Measurements from ENCODE around the gene EBF4. TPM values are rescaled to one million over a fixed set of nuclear protein-coding genes. Genes with fewer than 3 reads are reported as not detected.
"Not testable (repeated sequence)": the region's sequence is repeated elsewhere in the genome, so short reads cannot be mapped to it uniquely, and the experiment has no call there.

The EBF4 gene
- total RNA-seq, 1 donor, result 2.6 TPM

DNA sequence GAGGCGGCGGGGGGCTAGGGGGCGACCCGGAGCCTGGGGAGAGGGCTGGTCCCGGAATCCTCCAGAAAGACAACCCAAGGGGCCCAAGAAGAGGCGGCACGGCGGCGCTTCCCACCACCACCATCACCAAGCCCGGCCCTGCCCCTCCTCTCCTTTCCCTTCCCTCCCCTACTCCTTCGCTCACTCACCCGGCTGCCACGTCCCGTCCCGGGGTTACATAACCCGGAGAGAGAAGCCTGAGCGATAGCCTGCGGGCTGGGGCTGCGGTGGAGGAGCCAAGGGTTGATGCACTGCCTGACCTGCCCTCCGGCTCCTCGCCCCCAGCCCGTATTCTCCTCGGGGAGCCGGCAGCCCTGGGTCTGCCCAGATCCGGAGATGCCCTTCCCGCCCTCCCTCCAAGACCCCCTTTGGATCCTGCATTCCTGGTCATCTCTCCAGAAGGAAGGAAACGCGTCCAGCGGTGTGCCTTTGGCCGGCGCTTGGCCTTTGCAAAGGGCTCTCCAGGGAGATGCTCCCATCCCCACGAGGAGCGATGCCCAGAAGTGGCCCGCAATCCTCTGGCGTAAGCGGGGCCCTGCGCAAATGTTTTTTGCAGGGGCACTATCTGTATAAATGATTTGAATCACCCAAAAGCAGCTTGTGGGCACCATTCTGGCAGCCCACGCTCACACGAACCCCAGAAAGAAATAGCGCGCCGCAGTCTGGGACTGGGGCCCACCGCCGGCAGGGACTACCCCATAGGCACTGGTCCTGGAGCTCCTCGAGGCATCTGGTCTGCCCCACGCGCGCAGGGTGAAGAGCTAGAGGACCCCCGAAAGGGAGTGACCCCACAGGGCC lies 112.5 kb downstream of the EBF4 start:
- DNase-seq (ENCODE audit: low read depth), result no peak
- no peak for TF ChIP-seq CTCF (IDR thresholded peaks at IDR 0.05; ENCODE audit: insufficient read depth, low read depth, low read length)
- H3K4me3 ChIP-seq (ENCODE audit: low read depth, low read length), result no peak overlapping the region

DNA sequence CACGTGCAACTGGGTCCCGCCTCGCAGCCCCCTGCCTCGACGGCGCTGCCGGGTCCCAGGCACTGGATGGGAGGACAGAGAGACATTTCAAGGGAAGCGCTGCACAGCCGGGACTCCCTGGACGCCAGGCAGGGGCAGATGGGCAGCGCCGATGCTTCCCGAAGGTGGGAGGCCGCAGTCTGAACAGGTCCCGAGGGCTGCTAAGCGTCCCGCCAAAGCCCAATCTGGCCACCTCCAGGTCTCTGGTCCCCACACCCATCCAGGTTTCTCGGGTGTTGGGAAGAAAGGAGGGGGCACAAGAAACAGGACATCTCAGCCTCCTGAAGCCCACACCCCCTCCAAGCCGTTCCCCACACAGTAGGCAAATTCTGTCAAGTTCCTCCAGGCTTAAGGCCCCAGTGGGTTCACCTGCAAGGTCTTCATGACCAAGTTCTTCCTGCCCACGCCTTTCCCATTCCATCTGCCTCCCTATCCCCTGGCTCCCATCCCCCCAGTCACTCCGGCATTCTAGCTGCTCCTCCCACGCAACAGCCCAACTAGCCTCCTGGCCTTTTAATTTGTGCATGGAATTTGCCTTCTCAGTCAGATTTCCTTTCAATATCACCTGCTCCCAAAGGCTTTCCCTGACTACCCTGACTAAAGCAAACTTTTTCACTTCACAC lies 113.2 kb downstream of the EBF4 start:
- no peak for DNase-seq (ENCODE audit: low read depth)
- no peak for TF ChIP-seq CTCF (IDR thresholded peaks at IDR 0.05; ENCODE audit: insufficient read depth, low read depth, low read length)
- H3K4me3 ChIP-seq (ENCODE audit: low read depth, low read length), result no peak overlapping the region

DNA sequence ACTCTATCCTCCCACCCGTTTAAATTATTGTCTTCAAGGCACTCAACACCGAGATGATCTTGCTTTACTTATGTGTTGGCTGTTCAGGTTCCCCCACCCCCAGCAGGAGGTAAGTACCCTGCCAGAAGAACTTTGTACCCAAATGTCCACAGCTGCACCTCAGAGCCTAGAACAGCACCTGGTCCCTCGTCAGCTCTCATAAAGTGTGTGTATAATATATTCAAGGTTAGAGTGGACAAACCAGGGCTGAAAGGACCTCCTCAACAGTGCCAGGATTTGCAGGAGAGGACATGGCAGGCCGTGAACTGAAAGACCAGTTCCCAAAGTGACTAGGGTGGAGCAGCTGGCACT lies 113.7 kb downstream of the EBF4 start:
- no peak for TF ChIP-seq CTCF (IDR thresholded peaks at IDR 0.05; ENCODE audit: insufficient read depth, low read depth, low read length)
- DNase-seq (ENCODE audit: low read depth), result no peak
- H3K4me3 ChIP-seq (ENCODE audit: low read depth, low read length), result no peak overlapping the region

- DNase-seq (ENCODE audit: low read depth), result no peak
- H3K4me3 ChIP-seq (ENCODE audit: low read depth, low read length), result no peak overlapping the region
- no peak for TF ChIP-seq CTCF (IDR thresholded peaks at IDR 0.05; ENCODE audit: insufficient read depth, low read depth, low read length)
Measured at GRCh38 chr20:2807019-2807418, 114.4 kb downstream of the EBF4 start.

DNA sequence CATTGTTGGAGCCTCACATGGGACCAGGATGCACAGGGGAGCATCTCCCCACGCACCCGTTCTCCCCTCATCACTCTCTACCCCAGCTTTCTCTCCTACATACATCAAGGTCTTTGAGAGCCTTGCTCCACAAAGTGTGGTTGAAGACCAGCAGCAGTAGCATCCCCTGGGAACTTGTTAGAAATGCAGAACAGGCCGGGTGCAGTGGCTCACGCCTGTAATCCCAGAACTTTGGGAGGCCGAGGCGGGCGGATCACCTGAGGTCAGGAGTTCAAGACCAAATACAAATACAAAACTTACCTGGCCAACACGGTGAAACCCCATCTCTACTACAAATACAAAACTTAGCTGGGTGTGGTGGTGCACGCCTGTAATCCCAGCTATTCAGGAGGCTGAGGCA lies 115.3 kb downstream of the EBF4 start:
- H3K4me3 ChIP-seq (ENCODE audit: low read depth, low read length); DNase-seq (ENCODE audit: low read depth): not testable (repeated sequence)

DNA sequence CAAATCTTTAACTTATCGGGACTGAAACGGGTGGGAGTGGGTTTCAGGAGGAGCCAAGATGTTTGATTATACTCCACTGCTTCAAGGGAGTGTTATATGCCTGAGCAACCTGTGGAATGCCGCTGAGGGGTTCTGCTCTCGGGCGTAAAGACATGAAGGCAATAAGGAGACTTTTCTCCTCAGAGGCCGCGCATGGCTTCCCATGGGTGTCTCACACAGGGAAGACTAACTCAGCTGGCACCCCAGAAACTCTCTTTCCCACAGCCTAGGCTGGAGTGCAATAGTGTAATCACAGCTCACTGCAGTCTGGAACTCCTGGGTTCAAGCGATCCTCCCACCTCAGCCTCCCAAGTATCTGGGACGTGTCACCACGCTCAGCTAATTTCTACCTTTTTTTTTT lies 117.1 kb downstream of the EBF4 start:
- TF ChIP-seq CTCF (IDR thresholded peaks at IDR 0.05; ENCODE audit: insufficient read depth, low read depth, low read length), result no peak
- no peak for DNase-seq (ENCODE audit: low read depth)
- H3K4me3 ChIP-seq (ENCODE audit: low read depth, low read length), result no peak overlapping the region

Small RNA genes within 50 kb of the gene (small RNA-seq; reads per million reads assigned to genes)
- gene SNORA51 (not detected), gene SNORD110 (not detected), gene SNORD56 (not detected), gene SNORD57 (not detected), gene SNORD86 (not detected)

Other genes with a start within 250 kb of the EBF4 start
- 146 and 153 TPM in 2 replicates for gene SNRPB, start 222.0 kb upstream of the EBF4 start, total RNA-seq
- gene ZNF343, start 183.9 kb upstream of the EBF4 start, total RNA-seq, result 10.4 and 11.3 TPM in 2 replicates
- not detected in 2 replicates for gene TMC2, start 156.2 kb upstream of the EBF4 start, total RNA-seq
- 115 and 127 TPM in 2 replicates for gene NOP56, start 40.1 kb upstream of the EBF4 start, total RNA-seq
- 63.0 and 86.0 TPM in 2 replicates for gene IDH3B, start 28.6 kb upstream of the EBF4 start, total RNA-seq
- gene CPXM1, start 107.8 kb downstream of the EBF4 start, total RNA-seq, result 7.4 and 10.8 TPM in 2 replicates
- 0.32 TPM in 1 of 2 replicates, not detected in the other for gene C20orf141, start 122.2 kb downstream of the EBF4 start, total RNA-seq
- gene TMEM239, start 123.6 kb downstream of the EBF4 start, total RNA-seq, result 0.43 TPM in 1 of 2 replicates, not detected in the other
- gene PCED1A, start 147.9 kb downstream of the EBF4 start, total RNA-seq, result 32.5 and 32.8 TPM in 2 replicates
- 48.6 and 51.0 TPM in 2 replicates for gene VPS16, start 148.0 kb downstream of the EBF4 start, total RNA-seq
- 20.6 and 41.5 TPM in 2 replicates for gene PTPRA, start 180.7 kb downstream of the EBF4 start, total RNA-seq